ENCODE measurements around the gene SMG6.

SMG6 gene

DNA sequence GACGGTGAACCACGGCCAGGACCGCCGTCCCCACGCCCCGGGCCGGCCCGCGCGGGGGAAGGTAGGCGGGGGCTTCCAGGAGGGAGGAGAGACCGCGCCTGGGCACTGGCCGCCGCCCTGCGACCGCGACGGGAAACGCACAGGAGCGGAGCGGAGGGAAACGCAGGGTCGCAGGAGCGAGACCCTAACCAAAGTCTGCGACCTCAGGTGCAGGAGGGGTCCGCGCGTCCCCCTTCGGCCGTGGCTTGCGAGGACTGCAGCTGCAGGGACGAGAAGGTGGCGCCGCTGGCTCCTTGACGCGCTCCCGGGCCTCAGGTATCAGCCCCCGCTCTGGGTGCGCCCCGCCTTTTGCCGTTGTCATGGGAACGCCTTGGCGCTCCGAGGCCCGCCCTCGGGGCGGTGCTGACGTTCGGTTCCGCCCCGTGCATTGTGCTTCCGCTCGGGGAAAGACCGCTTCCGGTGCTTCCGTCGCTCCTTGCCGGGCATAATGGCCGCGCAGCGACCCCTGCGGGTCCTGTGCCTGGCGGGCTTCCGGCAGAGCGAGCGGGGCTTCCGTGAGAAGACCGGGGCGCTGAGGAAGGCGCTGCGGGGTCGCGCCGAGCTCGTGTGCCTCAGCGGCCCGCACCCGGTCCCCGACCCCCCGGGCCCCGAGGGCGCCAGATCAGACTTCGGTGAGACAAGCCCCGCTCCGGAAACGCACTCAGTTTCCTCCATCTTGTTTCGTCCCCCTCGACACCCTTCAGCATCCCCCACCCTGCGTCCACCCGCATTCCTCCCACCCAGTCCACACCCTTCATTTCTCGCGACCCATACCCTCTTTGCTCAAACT lies 261.8 kb downstream of the SMG6 start, which contains the start of gene OVCA2:
Gene OVCA2 (plus strand): TSS at position 462 of the 829 bp plus-strand sequence. CDS start 26 bp downstream, at position 488.
- DNase-seq, result peak; percentile 96

DNA sequence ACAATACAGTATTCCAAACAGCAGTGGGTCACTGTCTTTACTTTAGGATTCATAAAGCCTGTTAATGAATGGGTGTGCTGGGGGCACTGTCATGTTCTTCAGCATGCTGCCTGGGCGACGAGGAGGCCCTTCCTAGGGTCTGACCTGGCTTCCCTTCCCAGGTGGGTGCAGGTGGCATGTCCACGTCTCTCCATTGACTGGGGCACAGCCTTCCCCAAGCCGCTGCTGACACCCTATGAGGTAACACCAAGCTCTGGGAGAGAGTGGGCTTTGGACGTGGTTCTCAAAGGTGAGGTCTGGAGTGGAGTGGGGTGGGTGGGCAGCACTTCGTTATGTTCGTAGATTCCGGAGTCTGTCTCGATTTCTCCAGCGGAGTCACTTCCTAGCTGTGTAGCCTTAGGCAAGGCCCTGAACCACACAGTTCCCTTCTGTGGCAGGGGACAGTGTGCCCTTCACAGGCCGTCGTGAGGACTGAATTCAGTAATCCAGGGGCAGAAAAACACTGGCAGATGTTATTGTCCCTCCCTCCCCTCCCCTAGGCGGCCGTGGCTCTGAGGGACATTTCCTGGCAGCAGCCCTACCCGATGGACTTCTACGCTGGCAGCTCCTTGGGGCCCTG lies 262.5 kb downstream of the SMG6 start:
- no peak for DNase-seq

DNA sequence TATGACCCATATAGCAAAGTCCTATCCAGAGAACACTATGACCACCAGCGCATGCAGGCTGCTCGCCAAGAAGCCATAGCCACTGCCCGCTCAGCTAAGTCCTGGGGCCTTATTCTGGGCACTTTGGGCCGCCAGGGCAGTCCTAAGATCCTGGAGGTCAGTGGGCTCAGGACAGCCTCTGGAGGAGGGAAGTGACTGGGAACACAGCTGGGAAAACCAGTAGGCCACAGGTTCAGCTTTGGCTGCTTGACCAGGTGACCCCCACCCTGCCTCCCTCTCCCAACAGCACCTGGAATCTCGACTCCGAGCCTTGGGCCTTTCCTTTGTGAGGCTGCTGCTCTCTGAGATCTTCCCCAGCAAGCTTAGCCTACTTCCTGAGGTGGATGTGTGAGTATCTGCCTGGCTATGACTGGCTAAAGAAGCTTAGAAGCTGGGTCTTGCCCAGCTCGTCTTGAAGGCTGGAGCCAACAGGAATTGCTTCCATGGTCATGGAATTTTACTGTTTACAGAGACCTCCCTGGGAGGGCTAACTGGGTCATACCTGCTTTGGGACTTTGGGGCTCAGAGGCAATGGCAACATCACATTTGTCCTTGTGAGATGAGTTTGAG lies 263.3 kb downstream of the SMG6 start:
- no peak for DNase-seq

DNA sequence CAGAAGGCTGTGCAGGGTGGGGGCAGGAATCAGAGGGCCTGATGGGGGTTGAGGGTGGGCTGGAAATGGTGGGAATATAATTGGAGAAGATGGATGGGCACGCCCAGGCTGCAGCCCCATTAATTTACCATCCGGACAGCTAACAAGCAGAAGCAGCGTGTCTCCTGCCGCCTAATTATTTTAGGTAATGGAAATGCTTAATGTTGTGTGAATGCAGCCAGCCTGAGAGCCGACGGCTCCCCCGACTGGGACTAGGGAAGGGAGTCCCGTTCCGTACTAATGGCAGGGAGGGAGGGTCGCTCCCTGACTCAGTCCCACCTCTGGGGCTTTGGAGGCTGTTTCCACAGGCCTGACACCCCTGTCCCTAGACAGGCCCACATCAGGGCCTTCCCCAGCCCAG lies 266.4 kb downstream of the SMG6 start:
- no peak for DNase-seq

DNA sequence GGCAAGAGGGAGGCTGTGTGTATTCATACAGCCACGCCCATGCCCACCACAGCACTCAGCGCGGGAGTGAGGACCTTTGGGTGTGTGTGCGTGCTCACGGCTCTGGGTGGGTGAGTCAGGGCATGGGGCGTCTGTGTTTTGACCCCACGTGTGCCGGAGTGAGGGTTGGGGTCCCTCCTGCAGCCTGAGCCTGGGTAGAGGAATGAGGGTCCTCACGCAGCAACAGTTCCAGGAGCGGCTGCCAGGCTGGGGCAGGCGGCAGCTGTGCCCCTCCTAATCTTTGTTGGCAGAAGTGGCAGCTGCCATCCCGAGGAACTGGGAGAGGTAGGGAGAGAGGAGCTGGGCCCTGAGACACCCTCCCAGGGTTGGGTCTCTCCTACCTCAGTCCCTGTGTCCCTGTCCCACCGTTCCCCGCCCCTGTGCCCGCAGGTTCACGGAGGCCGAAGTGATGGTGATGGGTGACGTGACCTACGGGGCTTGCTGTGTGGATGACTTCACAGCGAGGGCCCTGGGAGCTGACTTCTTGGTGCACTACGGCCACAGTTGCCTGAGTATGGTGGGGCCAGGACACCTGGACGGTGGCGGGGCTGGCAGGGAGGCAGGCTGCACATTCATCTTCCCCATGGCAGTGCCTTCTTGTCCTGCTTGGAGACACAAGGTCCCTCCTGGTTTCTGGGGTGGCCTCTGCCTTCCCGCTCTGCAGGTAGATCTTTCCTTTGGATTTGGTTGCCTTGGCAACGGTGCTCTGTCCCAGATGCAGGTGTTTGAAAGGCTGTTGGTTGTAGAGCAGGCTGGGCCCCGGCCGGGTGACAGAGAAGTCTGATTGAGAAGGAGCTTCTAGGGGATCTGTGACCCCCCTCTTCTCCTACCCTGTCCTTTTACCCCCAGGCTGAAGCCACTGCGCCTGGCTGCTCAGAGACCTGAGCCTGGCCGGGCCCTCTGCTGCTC lies 267.8 kb downstream of the SMG6 start:
- DNase-seq, result no peak

DNA sequence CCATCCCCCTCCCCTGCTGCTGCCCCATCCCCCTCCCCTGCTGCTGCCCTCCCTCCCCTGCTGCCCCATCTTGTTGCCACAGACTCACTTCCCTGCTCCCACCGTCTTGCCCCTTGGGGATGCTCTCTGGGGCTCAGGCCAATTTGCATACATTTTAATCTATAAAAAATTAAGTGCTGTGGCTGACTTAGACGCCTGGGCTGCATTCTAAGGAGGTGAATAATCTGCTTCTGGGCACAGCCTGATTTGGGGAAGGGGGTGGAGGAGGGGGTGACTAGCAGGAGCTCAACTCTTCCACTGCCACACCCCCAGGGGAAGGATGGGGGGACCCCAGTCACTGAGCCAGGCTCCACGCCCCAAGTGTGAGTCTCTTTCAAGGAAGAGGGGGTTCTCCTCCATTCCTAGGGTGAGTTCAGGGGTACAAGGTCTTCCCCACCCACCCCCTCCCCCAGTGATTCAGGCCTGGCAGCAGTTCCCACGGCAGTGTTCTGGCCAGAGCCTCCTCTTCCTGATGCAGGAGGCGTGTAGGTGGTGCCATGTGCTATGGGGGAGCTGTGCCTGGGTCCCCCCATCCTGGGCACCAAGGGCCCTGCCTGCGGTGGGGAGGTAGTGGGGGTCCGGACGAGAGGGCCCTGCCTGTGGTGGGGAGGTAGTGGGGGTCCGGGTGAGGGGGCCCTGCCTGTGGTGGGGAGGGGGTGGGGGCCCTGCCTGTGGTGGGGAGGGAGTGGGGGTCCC lies 268.6 kb downstream of the SMG6 start:
- no peak for DNase-seq

DNA sequence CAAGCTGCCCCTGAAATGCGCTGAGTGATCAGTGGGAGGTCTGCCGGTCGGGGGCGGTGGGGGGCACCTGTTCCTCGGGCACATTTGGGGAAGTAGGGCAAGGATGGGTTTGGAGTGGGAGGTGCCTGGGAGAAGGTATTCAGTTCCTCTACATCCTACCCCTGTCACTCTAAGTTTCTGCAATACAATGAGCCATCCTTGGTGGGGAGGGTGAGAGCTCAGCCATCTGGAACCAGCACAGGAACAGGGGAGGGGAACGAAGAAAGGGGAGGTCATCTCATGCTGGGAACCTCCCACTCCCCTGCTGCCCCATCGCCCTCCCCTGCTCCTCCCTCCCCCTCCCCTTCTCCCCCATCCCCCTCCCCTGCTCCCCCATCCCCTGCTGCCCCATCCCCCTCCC lies 269.4 kb downstream of the SMG6 start:
- DNase-seq, result no peak

DNA sequence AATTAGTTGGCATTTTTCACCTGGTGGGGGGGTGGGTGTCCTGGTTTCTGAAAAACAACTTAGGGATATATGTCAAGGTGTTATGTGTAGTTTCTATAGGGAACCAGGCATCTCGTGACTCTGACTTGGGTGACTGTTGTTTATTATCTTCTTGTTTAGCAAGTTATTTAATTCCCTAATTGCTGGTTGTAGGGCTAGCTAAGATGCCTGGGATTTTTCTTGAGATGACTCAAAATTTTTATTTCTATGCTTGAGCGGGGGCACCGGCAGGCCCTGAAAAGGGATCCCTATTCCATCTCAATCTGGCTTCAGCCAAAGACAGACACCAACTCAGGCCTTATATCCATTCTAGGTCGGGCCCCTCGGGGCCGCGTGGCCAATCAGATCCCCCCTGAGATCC lies 270.4 kb downstream of the SMG6 start:
- no peak for DNase-seq

DNA sequence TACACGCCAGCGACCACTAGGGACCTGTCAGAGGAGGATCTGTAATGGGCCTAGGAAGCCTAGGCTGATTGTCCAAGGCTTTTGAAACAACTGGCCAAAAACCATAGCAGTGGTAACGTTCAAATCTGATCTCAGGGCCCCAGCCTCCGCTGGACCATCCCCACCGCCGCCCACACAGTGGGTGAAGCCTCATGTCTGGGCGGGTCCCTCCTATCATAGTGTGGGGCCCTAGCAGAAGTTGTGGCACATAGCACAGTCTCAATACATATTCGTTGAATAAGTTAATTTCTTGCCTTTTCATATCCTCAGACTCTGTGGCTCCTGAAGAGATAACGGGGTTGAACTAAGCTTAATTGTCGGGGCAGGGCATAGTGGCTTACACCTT lies 272.8 kb downstream of the SMG6 start:
- no peak for DNase-seq

DNA sequence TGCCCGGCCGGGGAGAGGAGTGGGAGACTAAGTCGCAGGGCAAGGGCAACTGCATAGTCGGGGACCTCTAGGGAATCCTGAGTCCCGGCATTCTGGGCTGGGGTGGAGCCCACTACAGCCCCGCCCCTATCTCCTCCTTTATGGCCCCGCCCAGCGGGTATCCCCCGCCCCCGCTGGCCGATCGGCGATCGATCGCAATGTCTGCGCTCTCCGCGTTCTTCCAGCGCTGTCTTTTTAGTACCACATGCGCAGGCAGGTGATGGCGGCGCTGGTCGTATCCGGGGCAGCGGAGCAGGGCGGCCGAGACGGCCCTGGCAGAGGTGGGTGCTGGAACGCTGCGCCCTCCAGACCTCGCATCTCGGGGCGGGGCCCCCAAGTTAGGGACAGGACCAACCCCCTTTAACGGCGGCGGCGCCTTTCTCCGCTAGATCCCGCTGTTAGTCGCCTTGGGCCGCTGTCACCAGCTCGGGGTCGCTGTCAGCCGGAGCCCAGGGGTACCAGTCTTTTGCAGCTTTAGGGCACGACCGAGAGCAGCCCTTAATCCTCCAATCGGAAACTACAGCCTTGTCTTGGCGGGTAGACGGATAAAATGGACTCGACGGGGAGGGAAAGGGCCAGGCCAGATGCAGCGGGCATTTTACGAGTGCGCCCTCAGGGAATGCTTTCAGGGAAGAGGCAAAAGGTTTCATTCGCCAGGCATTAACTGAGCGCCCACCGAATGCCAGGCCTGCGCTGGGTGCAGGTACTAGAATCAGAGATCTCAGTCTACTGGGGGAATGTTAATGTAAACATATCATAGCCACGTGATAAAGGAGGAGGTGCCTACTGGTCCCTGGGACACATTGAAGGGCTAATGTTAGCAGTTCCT lies 273.4 kb downstream of the SMG6 start, which contains the start of gene DPH1:
Gene DPH1 (plus strand): TSS at position 243 of the 868 bp plus-strand sequence. CDS start 17 bp downstream, at position 260.
- DNase-seq, result peak; percentile 91

DNA sequence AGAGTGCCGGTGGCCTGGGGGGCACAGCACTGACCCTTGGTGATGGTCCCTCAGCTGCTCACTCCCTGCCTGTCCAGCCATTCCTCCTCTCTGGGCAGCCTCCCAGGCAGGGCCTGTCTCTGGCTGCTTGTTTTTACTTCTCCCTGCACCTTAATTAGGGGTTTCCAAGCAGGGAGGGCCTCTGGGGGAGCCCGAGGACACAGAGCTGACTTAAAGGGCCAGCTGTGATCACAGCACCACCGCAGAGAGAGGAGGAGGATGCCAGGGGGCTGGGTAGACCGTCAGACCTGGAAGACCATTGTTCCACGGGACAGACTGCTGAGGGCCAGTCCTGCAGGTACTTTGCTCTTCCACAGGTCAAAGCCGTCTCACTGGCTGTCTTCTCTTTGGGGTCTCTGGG lies 274.8 kb downstream of the SMG6 start:
- no peak for DNase-seq

DNA sequence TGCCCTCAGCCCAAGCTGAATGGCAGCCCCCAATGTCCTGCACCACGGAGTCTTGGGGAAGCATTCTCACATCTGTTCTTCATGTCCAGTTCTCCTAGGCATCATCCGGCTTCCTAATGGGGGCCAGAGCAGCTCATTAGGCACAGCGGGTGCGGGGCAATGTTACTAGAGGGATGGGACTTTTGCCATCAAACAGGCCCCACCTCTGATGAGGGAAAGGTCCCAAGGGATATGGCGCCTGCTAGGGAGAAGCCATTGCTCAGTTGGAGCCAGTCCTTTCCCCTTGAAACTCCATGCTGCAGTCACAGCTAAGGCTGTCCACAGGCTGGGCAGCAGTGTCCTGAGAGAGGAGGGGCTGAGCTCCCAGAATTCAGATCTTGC lies 275.4 kb downstream of the SMG6 start:
- DNase-seq, result no peak

DNA sequence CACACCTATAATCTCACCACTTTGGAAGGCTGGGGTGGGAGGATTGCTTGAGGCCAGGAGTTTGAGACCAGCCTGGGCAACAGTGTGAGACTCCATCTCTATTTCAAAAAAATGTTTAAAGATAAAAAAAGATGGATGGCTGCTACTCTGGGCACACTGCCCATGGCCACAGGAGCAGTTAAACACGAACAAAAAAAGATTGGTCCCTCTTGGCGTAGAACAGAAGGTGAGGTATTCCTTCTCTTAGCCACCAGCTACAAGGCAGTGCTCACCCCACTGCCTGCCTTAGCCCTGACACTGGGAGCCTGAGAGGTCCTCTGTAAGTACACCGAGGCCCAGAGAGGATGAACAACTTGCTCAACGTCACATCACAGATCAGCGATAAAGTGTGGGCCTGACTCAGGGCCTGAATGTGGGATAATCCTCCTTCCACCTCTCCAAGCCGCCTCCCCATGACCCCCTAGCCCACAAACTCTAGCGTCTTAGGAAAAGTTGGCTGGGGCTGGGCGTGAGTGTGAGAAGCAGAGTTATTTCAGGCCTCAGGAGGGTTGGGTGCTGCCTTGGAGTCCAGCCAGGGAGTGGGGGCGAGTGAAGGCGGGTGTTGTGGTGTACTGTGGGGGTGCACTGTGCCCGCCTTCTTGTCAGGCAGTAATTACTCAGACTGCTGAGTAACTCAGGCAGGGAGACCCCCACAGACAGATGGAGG lies 275.9 kb downstream of the SMG6 start:
- DNase-seq, result no peak

DNA sequence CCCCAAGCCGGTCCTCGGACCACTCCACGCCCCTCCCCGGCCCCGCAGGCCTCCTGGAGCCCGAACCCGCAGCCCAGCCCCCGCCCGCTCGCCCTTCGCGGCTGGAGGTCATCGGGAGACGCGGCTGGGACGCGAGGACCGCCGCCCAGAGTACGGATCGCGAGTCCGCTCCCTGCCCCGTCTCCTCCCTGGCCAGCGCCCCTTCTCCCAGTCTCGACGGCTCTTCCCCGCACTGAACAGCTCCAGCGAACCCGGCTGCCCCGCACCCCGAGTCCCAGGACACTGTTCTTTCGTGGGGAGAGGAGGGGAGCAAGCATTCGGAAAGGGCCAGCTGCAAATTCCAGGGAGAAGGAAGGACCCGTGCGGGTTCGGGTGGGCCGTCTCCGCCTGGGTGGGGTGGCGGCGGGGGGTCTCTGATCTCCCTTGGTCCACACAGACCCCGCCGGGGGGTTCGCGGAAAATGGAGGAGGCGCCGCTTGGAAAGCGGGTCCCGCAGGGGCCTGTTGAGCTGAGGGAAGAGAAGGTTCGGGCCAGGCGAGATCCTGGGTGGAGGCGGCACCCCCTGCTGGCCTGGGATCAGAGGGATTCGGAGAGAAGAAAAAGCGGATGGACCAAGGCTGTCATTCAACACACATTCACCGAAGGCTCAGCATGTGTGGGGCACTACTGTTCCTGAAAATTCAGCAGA lies 277.8 kb downstream of the SMG6 start:
- peak; percentile 78 for DNase-seq

DNA sequence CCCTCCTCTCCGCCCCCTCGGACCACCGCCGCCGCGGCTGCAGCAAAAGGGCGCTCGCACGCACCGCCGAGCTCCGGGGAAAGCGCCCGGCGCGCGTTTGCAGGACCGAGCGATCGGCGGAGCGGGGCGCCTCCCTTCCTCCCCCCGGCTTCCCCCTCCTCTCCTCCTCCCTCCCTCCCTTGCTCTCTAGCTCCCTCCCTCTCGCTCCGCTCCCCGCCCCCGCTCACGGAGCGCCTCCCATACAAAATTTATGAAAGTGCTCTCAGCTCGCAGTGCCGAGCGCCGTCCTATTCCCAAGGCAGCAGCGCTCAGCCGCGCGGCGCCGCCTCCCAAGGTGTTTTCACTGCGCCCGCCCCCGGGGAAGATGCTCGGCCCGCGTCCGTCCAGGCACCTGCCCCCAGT lies 278.4 kb downstream of the SMG6 start, which contains the start of gene RTN4RL1:
Gene RTN4RL1 (minus strand): TSS at position 115 of the 402 bp plus-strand sequence. CDS start 469 bp downstream, outside the sequence.
- peak; percentile 74 for DNase-seq

DNA sequence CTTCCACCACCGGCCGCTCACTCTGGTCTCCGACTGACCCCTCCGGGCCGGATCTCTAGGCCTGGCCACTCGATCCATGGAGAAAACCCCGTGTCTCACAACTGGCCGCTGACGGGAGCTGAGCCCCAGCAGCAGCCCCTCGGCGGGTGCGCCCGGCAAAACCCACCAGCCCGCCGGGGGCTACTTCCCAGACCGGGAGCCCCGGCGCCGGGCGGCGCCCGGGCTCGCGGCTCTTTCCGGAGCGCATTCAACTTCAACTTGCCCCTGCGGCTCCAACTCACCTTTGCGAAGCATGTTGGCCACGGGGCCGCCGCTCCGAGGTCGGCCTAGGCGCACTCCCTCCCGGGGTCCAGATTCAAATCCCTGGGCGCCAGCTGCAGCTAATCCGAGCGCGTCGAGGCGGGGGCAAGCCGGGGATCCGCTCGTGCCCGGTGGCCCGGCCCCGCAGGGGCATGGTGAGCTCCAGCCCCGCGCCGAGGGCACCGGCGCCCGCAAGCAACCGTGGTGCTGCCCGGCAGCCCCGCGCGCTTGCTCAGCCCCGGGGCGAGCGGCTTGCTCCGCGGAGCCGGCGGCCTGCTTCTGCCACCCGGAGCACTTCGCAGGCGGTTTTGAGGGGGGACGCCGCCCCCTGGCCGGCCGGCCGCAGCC lies 278.9 kb downstream of the SMG6 start:
- no peak for DNase-seq

DNA sequence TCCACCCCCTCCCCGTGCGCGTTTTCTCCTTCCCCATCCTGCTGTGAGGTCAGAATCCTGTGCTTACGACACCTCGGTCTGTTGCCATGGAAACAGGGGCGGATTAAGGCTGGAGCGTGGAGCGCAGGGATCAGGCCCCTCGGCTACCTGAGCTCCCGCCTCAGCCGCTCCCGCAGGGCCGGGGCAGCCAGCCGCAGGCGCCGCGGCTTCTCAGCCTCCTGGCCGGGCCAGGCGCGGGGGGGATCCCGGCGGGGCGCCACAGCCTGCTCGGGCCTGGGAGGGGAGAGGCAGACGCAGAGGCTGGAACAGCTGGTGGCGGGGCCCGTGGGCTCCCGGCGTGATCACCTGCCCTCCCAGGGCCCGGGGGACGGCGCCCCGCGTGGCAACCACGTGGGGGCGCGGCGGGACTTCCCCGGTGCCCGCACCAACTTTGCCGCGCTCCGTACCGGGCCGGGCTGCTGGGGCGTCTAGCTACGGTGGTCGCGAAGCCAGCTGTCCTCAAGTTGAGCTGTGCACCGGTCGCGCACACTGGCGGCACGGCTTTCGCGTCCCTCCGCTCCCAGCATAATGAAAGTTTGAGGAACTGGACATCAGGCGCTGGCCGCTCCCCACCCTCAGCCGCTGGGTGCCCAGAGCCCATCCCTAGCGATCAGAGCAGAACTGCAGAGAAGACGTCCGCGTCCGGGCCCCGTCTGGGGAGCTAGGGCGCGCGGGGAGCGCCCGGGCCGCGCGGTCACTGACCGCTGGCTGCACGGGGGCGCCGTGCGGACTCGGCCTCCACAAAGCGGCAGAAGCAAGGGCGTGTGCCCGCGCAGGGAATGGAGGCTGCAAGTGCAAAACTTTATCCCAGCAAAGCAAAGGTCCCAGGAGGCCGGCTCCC lies 279.7 kb downstream of the SMG6 start:
- DNase-seq, result peak; percentile 69

DNA sequence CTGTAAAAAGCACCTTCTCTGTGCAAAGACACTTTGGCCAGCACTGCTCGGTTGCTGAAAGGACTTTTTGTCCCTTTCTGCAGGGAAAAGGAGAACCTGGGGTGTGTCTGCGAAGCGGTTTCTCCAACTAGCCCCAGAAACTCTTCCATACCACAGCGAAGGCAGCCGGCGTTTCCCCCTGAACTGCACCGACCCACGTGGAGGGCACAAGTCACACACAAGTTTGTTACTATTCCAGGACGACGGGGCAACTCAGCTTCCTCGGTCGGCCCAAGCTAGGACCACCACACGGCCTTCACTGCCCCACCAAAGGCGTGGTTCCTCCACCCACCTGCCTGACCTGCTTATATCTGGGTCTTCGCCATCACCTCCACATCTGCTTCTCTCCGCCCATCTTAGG lies 280.3 kb downstream of the SMG6 start:
- DNase-seq, result no peak

Measured in right forelimb (tissue), 1 donor.